Pancreas (tissue), 10 donors: Measurements from ENCODE around the gene DKK2. TPM values are rescaled to one million over a fixed set of nuclear protein-coding genes. Genes with fewer than 3 reads are reported as not detected.

Experiments
- ATAC-seq, 4 donors: fragments of 200-7000 bp; cut with Tn5 transposase; one replicate each; pipeline versions ENCODE4 v1.8.0 to v1.9.1; 2020; ENCODE audit warnings: mild to moderate bottlenecking in 4 of 4, moderate library complexity in 4 of 4
- DNase-seq, 6 donors: peaks; one replicate each; pipeline ENCODE4 v3.0.0-alpha.2; 2020
- FAIRE-seq: peaks from 2 replicates; lab custom pipeline; 2012; peaks lifted over from hg19 to GRCh38; lab: Jason Lieb, UNC
- H3K27ac ChIP-seq, 4 donors: fragments of 200-600 bp; sonication (generic); 1 replicate in 3 of 4; 2 replicates in 1 of 4; pipeline versions ENCODE4 v1.5.0 to v1.8.0; 2020
- H3K27me3 ChIP-seq, 4 donors: fragments of 200-600 bp; one replicate each; pipeline ENCODE4 v1.8.0; 2021
- H3K36me3 ChIP-seq, 3 donors: fragments of 200-600 bp; sonication (generic) in 1 of 3; one replicate each; pipeline versions ENCODE4 v1.5.0 to v1.8.0; 2020 to 2021
- H3K4me1 ChIP-seq, 3 donors: fragments of 200-600 bp; one replicate each; pipeline ENCODE4 v1.8.0; 2021
- H3K4me3 ChIP-seq, 4 donors: fragments of 200-600 bp; sonication (generic) in 2 of 4; one replicate each; pipeline versions ENCODE4 v1.5.0 to v1.8.0; 2020 to 2021
- H3K9me3 ChIP-seq, 4 donors: fragments of 200-600 bp; one replicate each; pipeline ENCODE4 v1.8.0; 2021
- WGBS, 2 donors: extraction: QIAGEN DNeasy Blood & Tissue Kit; methylation state at CpG; one replicate each; pipeline ENCODE4 v1.1.7; 2013; 5-methylcytosine and 5-hydroxymethylcytosine counted together
- intact Hi-C, 3 donors: fragments of 100-400 bp; cut with DNase I; formaldehyde crosslinking; loops; one replicate each; pipeline versions ENCODE4 v1.11.1 to v1.14.2; 2022
- polyA plus RNA-seq, 2 donors: library from polyadenylated mRNA; stranded (reverse); fragments of 200-250 nt; gene quantifications; one replicate each; pipeline ENCODE4 v1.2.3, GENCODE V29; 2013
- total RNA-seq, 6 donors: library from RNA; stranded (reverse); fragmentation: NEBNext Ultra II Directional in 4 of 6; extraction: Animal tissue kit (Norgen Biotek cat#: 25700) in 4 of 6; gene quantifications; one replicate each; pipeline versions ENCODE4 v1.2.1 to v1.2.4, GENCODE V29; 2021 to 2023
- TF ChIP-seq, protein P1 (sequence below), 4 donors: fragments of 200-600 bp; sonication (generic) in 3 of 4; IDR thresholded peaks; one replicate each; pipeline versions ENCODE4 v1.5.0 to v1.8.0; 2021; ENCODE audit warnings: antibody characterized with exemption in 4 of 4
- donor health status: healthy with polysubstance abuse.
- donor health status: DM: no; HTN: no; CAD: no; lungs with moderate emphysema.
- donor health status: DM: no; HTN: no; CAD: no.
- donor health status: control.
- donor health status: control.
- donor health status: Bipolar disorder and iron deficiency.
- donor health status: DM: yes; HTN: yes; CAD: no.
- donor health status: DM: no; HTN: no; CAD: no.
- donor health status: DM: no; HTN: no; CAD: no.
- donor health status: DM: yes; HTN: yes; CAD: no.

Gene DKK2
- total and polyA plus RNA-seq, 8 donors, result 0.08 to 1.3 (median 0.13) TPM; not detected in 2

GRCh38 chr4:106892786-106893185 is 143.3 kb downstream of the DKK2 start:
- Histone ChIP-seq H3K36me3 (no peaks in the 10 kb centered on the region), H3K27ac (no peak overlapping the region), H3K4me3 (no peak overlapping the region), H3K9me3 (no peaks in the 10 kb centered on the region), H3K27me3 (no peaks in the 10 kb centered on the region), H3K4me1 (no peaks in the 10 kb centered on the region)
- WGBS, 2 donors, result 70 to 84% methylated on average over 6 of the region's 6 CpGs
- TF ChIP-seq, protein P1, sequence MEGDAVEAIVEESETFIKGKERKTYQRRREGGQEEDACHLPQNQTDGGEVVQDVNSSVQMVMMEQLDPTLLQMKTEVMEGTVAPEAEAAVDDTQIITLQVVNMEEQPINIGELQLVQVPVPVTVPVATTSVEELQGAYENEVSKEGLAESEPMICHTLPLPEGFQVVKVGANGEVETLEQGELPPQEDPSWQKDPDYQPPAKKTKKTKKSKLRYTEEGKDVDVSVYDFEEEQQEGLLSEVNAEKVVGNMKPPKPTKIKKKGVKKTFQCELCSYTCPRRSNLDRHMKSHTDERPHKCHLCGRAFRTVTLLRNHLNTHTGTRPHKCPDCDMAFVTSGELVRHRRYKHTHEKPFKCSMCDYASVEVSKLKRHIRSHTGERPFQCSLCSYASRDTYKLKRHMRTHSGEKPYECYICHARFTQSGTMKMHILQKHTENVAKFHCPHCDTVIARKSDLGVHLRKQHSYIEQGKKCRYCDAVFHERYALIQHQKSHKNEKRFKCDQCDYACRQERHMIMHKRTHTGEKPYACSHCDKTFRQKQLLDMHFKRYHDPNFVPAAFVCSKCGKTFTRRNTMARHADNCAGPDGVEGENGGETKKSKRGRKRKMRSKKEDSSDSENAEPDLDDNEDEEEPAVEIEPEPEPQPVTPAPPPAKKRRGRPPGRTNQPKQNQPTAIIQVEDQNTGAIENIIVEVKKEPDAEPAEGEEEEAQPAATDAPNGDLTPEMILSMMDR (IDR thresholded peaks at IDR 0.05), result no peak
- FAIRE-seq (no peak), ATAC-seq (no peak), DNase-seq (peak in 1 of 6 donors; percentile 32)
- intact Hi-C loops, result no loop called here

- ATAC-seq, result no peak
- 58 to 61% methylated on average over 7 of the region's 7 CpGs for WGBS, 2 donors
- Histone ChIP-seq H3K36me3 (no peaks in the 10 kb centered on the region), H3K4me3 (no peak overlapping the region), H3K27me3 (no peaks in the 10 kb centered on the region), H3K27ac (no peak overlapping the region), H3K4me1 (no peaks in the 10 kb centered on the region), H3K9me3 (no peaks in the 10 kb centered on the region)
- DNase-seq, result peak in 1 of 6 donors; percentile 19
- TF ChIP-seq, protein P1 (IDR thresholded peaks at IDR 0.05), result no peak
- no peak for FAIRE-seq
- intact Hi-C loops, result no loop called here
Measured at GRCh38 chr4:106875340-106875739, 160.8 kb downstream of the DKK2 start.
